H1 (cell line): ENCODE results near the gene NCLN. TPM values are rescaled to one million over a fixed set of nuclear protein-coding genes. Genes with fewer than 3 reads are reported as not detected.

ENCODE experiments used
- CTCF ChIA-PET: fragments of 300-600 bp; sonication (Branson Sonifier 250); formaldehyde crosslinking; loops from one replicate; lab custom pipeline; 2021; ENCODE audit not compliant: partially characterized antibody; lab: Charles Lee
- POLR2A ChIA-PET: fragments of 300-600 bp; sonication (Branson Sonifier 250); formaldehyde crosslinking; loops from one replicate; lab custom pipeline; 2021; ENCODE audit warnings: inconsistent platforms; ENCODE audit not compliant: partially characterized antibody; lab: Charles Lee
- DNase-seq, 2 experiments: peaks; one replicate each; pipeline versions ENCODE4 v3.0.0 to v3.0.0-alpha.2; 2010 to 2022; ENCODE audit warnings: low spot score in 2 of 2, low read depth in 1 of 2, mixed read lengths in 1 of 2
- FAIRE-seq: peaks from 2 replicates; lab custom pipeline; 2011; peaks lifted over from hg19 to GRCh38; lab: Jason Lieb, UNC
- H2AFZ ChIP-seq: 2 replicates; pipeline ENCODE4 v1.8.1; 2012; ENCODE audit warnings: low read length, inconsistent platforms
- H2AK5ac ChIP-seq: 2 replicates; pipeline ENCODE4 v1.6.1; 2013; ENCODE audit warnings: low read depth, low read length
- H2BK120ac ChIP-seq: replicated peaks from 2 replicates; pipeline ENCODE3; 2013; ENCODE audit warnings: low read depth, low read length, inconsistent platforms
- H2BK12ac ChIP-seq: 2 replicates; pipeline ENCODE4 v1.6.1; 2013; ENCODE audit warnings: low read depth, low read length
- H2BK15ac ChIP-seq: 2 replicates; pipeline ENCODE4 v1.6.1; 2013; ENCODE audit warnings: low read length
- H2BK20ac ChIP-seq: 2 replicates; pipeline ENCODE4 v1.6.1; 2013; ENCODE audit warnings: low read length
- H2BK5ac ChIP-seq: 2 replicates; pipeline ENCODE4 v1.6.1; 2013; ENCODE audit warnings: low read depth, low read length
- H3K14ac ChIP-seq: 2 replicates; pipeline ENCODE4 v1.6.1; 2013; ENCODE audit warnings: inconsistent platforms; ENCODE audit not compliant: insufficient read length
- H3K18ac ChIP-seq: 2 replicates; pipeline ENCODE4 v1.6.1; 2013; ENCODE audit warnings: low read length; ENCODE audit errors: extremely low read depth
- H3K23ac ChIP-seq: 2 replicates; pipeline ENCODE4 v1.6.1; 2013; ENCODE audit warnings: inconsistent platforms; ENCODE audit not compliant: insufficient read length
- H3K23me2 ChIP-seq: 2 replicates; pipeline ENCODE4 v1.6.1; 2013; ENCODE audit warnings: low read depth, low read length
- H3K27ac ChIP-seq: 2 replicates; pipeline ENCODE4 v1.6.1; 2011; ENCODE audit warnings: low read depth, low read length, inconsistent platforms
- H3K27me3 ChIP-seq, 4 experiments: replicated peaks in 1 of 4; 1 replicate in 1 of 4; 2 replicates in 3 of 4; pipeline versions ENCODE4 v1.6.1 to v1.8.1; 2011 to 2013; ENCODE audit warnings: low read length in 3 of 4, mild to moderate bottlenecking in 3 of 4, inconsistent platforms in 2 of 4, mixed read lengths in 2 of 4, moderate library complexity in 1 of 4; ENCODE audit not compliant: control insufficient read depth in 3 of 4, insufficient read depth in 3 of 4; ENCODE audit errors: extremely low read depth in 1 of 4
- H3K36me3 ChIP-seq, 4 experiments: 2 replicates each; pipeline versions ENCODE4 v1.6.1 to v1.8.1; 2011 to 2013; ENCODE audit warnings: mild to moderate bottlenecking in 4 of 4, low read length in 3 of 4, moderate library complexity in 2 of 4, control low read depth in 1 of 4, inconsistent platforms in 1 of 4; ENCODE audit not compliant: insufficient read depth in 4 of 4, control insufficient read depth in 2 of 4
- H3K4ac ChIP-seq: replicated peaks from 2 replicates; pipeline ENCODE3; 2013; ENCODE audit warnings: low read length, low read depth, mixed read lengths, inconsistent platforms; ENCODE audit not compliant: insufficient read length
- H3K4me1 ChIP-seq, 4 experiments: replicated peaks in 1 of 4; 1 replicate in 1 of 4; 2 replicates in 3 of 4; pipeline versions ENCODE4 v1.6.1 to v1.8.1; 2011 to 2013; ENCODE audit warnings: low read length in 3 of 4, inconsistent platforms in 2 of 4, mixed read lengths in 1 of 4; ENCODE audit not compliant: insufficient read depth in 4 of 4, control insufficient read depth in 3 of 4
- H3K4me2 ChIP-seq, 2 experiments: 2 replicates each; pipeline versions ENCODE4 v1.6.1 to v1.8.1; 2011 to 2013; ENCODE audit warnings: low read depth in 2 of 2, low read length in 2 of 2, control low read depth in 1 of 2, inconsistent platforms in 1 of 2, mild to moderate bottlenecking in 1 of 2; ENCODE audit not compliant: insufficient read depth in 1 of 2
- H3K4me3 ChIP-seq, 4 experiments: fragments of 200-600, 300-600 bp in 1 of 4; sonication (generic), shearing (Covaris generic), sonication (Bioruptor Twin) in 1 of 4; 2 replicates each; pipeline versions ENCODE4 v1.5.1 to v1.8.1; 2011 to 2016; ENCODE audit warnings: low read length in 4 of 4, low read depth in 3 of 4, control low read depth in 2 of 4, inconsistent platforms in 2 of 4, mild to moderate bottlenecking in 2 of 4, mixed read lengths in 1 of 4, moderate library complexity in 1 of 4; ENCODE audit not compliant: insufficient read depth in 2 of 4; ENCODE audit errors: extremely low read depth in 1 of 4
- H3K56ac ChIP-seq: replicated peaks from 2 replicates; pipeline ENCODE3; 2013; ENCODE audit warnings: low read depth, mild to moderate bottlenecking, mixed read lengths, low read length, inconsistent platforms; ENCODE audit not compliant: insufficient read length
- H3K79me1 ChIP-seq: 2 replicates; pipeline ENCODE4 v1.6.1; 2013; ENCODE audit warnings: low read depth, low read length, control low read depth
- H3K79me2 ChIP-seq, 2 experiments: 2 replicates each; pipeline versions ENCODE4 v1.6.1 to v1.8.1; 2012 to 2013; ENCODE audit warnings: low read length in 2 of 2, mild to moderate bottlenecking in 2 of 2, inconsistent platforms in 1 of 2; ENCODE audit not compliant: insufficient read depth in 2 of 2, control insufficient read depth in 1 of 2
- H3K9ac ChIP-seq, 4 experiments: replicated peaks in 1 of 4; 1 replicate in 1 of 4; 2 replicates in 3 of 4; pipeline versions ENCODE4 v1.6.1 to v1.8.1; 2011 to 2013; ENCODE audit warnings: low read depth in 3 of 4, low read length in 3 of 4, control low read depth in 2 of 4, mild to moderate bottlenecking in 2 of 4, moderate library complexity in 2 of 4, inconsistent platforms in 1 of 4; ENCODE audit errors: extremely low read depth in 1 of 4
- H3K9me3 ChIP-seq, 2 experiments: 2 replicates each; pipeline versions ENCODE4 v1.6.1 to v1.8.1; 2012 to 2013; ENCODE audit warnings: mild to moderate bottlenecking in 2 of 2, moderate library complexity in 2 of 2, control low read depth in 1 of 2, inconsistent platforms in 1 of 2, low read depth in 1 of 2, low read length in 1 of 2, mixed read lengths in 1 of 2; ENCODE audit not compliant: insufficient read depth in 2 of 2
- H4K20me1 ChIP-seq, 2 experiments: replicated peaks in 1 of 2; 2 replicates each; pipeline versions ENCODE3 to v1.8.1; 2011 to 2013; ENCODE audit warnings: inconsistent platforms in 2 of 2, low read length in 2 of 2, mild to moderate bottlenecking in 1 of 2; ENCODE audit not compliant: insufficient read depth in 2 of 2, control insufficient read depth in 1 of 2
- H4K5ac ChIP-seq: 2 replicates; pipeline ENCODE4 v1.6.1; 2013; ENCODE audit warnings: low read length, low read depth, mixed read lengths, inconsistent platforms; ENCODE audit not compliant: insufficient read length
- H4K8ac ChIP-seq: 2 replicates; pipeline ENCODE4 v1.8.0; 2013; ENCODE audit warnings: mild to moderate bottlenecking, moderate library complexity, low read length, inconsistent platforms; ENCODE audit not compliant: insufficient read depth; ENCODE audit errors: extremely low read depth
- H4K91ac ChIP-seq: replicated peaks from 2 replicates; pipeline ENCODE3; 2013; ENCODE audit warnings: low read length, mixed read lengths, inconsistent platforms; ENCODE audit not compliant: insufficient read length
- BRCA1 ChIP-seq: IDR thresholded peaks from 2 replicates; pipeline ENCODE4 v1.6.1; 2012; ENCODE audit warnings: low read depth, low read length, improper control_type of control experiment
- CHD2 ChIP-seq: IDR thresholded peaks from 2 replicates; pipeline ENCODE4 v1.6.1; 2012; ENCODE audit warnings: low read length, improper control_type of control experiment
- CTBP2 ChIP-seq: IDR thresholded peaks from 2 replicates; pipeline ENCODE4 v1.7.0; 2011; ENCODE audit warnings: borderline replicate concordance, mild to moderate bottlenecking, moderate library complexity, mixed read lengths, low read length; ENCODE audit not compliant: insufficient read depth, insufficient read length
- EGR1 ChIP-seq: IDR thresholded peaks from 2 replicates; pipeline ENCODE4 v1.6.1; 2011; ENCODE audit warnings: low read depth, low read length, borderline replicate concordance
- EP300 ChIP-seq, 2 experiments: IDR thresholded peaks; 1 replicate in 1 of 2; 2 replicates in 1 of 2; pipeline ENCODE4 v1.6.1; 2011 to 2012; ENCODE audit warnings: low read depth in 2 of 2, low read length in 2 of 2, mild to moderate bottlenecking in 2 of 2, borderline replicate concordance in 1 of 2, inconsistent platforms in 1 of 2, moderate library complexity in 1 of 2
- JUND ChIP-seq: IDR thresholded peaks from 2 replicates; pipeline ENCODE4 v1.6.1; 2011; ENCODE audit warnings: mild to moderate bottlenecking, improper control_type of control experiment, low read length
- KDM1A ChIP-seq: fragments of 200-600, 300-600 bp; sonication (generic); IDR thresholded peaks from 2 replicates; pipeline ENCODE4 v1.7.1; 2016; ENCODE audit warnings: mild to moderate bottlenecking, low read length, borderline replicate concordance
- KDM5A ChIP-seq: fragments of 200-600 bp; IDR thresholded peaks from 2 replicates; pipeline ENCODE4 v1.7.1; 2012; ENCODE audit warnings: mild to moderate bottlenecking, low read length, inconsistent platforms, mixed read lengths
- RFX5 ChIP-seq: IDR thresholded peaks from 2 replicates; pipeline ENCODE4 v1.6.1; 2011; ENCODE audit warnings: low read depth, low read length, improper control_type of control experiment, borderline replicate concordance
- SAP30 ChIP-seq: fragments of 300-600 bp; sonication (generic); IDR thresholded peaks from 2 replicates; pipeline ENCODE4 v1.7.1; 2012; ENCODE audit warnings: low read length, moderate library complexity, mild to moderate bottlenecking, inconsistent platforms; ENCODE audit not compliant: insufficient read depth, insufficient replicate concordance
- SIN3A ChIP-seq, 2 experiments: IDR thresholded peaks in 1 of 2; conservative IDR thresholded peaks in 1 of 2; 2 replicates each; pipeline ENCODE4 v1.6.1; 2011 to 2012; ENCODE audit warnings: low read length in 2 of 2, improper control_type of control experiment in 1 of 2, low read depth in 1 of 2, mild to moderate bottlenecking in 1 of 2
- SIX5 ChIP-seq: IDR thresholded peaks from 2 replicates; pipeline ENCODE4 v1.6.1; 2011; ENCODE audit warnings: mild to moderate bottlenecking, low read depth, low read length
- TEAD4 ChIP-seq: IDR thresholded peaks from 2 replicates; pipeline ENCODE4 v1.6.1; 2012; ENCODE audit warnings: low read depth, low read length, inconsistent platforms, mixed read lengths
- WGBS, 2 experiments: shearing (Covaris generic) in 1 of 2; methylation state at CpG; one replicate each; pipeline versions ENCODE4 v1.1.6 to v1.1.7; 2013 to 2015; ENCODE audit warnings: low lambda C conversion rate in 2 of 2, mixed read lengths in 2 of 2, inconsistent platforms in 1 of 2, low coverage in 1 of 2, missing lambda C conversion rate in 1 of 2; ENCODE audit not compliant: insufficient replicate concordance in 2 of 2, insufficient coverage in 1 of 2, insufficient read length in 1 of 2; ENCODE audit errors: extremely low coverage in 1 of 2, missing lambda C conversion rate in 1 of 2; 5-methylcytosine and 5-hydroxymethylcytosine counted together
- polyA plus RNA-seq, 7 experiments: library from polyadenylated mRNA; depleted of rRNA in 3 of 7; stranded (reverse) in 5 of 7; unstranded in 2 of 7; fragments of >200 nt in 5 of 7; fragments of 200-250 nt in 2 of 7; gene quantifications; 1 replicate in 5 of 7; 2 replicates in 1 of 7; 4 replicates in 1 of 7; pipeline versions ENCODE4 v1.2.1 to v1.2.3, GENCODE V29; 2011 to 2013; ENCODE audit warnings: missing spikeins in 2 of 7, mixed read lengths in 2 of 7
- total RNA-seq: library from RNA; stranded (reverse); fragmentation: NEBNext Ultra II Directional; extraction: Animal tissue kit (Norgen Biotek cat#: 25700); gene quantifications from 2 replicates; pipeline ENCODE4 v1.2.1, GENCODE V29; 2021
- TF ChIP-seq, protein P1 (sequence below): IDR thresholded peaks from 2 replicates; pipeline ENCODE4 v1.6.1; 2011; ENCODE audit warnings: low read depth, mild to moderate bottlenecking, low read length; ENCODE audit not compliant: insufficient read depth

NCLN gene
- total and polyA plus RNA-seq, 2 of the 8 experiments (the other 6 are each of a cell fraction or from before 2014, with no cell fraction given) = 89.2 to 103 TPM

DNA sequence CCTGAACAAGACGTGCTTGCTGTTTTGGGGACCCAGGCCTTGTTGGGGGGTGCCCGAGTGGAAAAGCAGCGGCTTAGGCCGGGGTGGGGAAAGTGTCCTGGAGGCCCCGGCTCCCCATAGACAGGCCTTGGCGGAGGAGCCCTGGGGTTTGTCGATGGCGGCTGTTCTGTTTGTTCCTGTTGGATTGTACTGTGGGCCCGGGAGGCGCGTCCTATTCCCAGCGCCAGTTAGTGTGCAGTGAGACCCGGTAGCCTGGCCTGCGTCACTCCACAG, 11.1 kb downstream of the NCLN start:
- H2BK15ac ChIP-seq = no peak overlapping the region
- no peak overlapping the region for H4K8ac ChIP-seq
- H3K79me2 ChIP-seq = peaks cover 0 to 6% of the 10 kb centered on the region in 2 experiments; a peak in 2 of 4 replicates
- CTCF ChIA-PET = no interaction called here
- no peak overlapping the region for H2BK120ac ChIP-seq
- H3K9me3 ChIP-seq = no peaks in the 10 kb centered on the region
- no peak for TF ChIP-seq EP300 (IDR thresholded peaks at IDR 0.05; ENCODE audit: borderline replicate concordance in 1 of 2, low read depth in 2 of 2, low read length in 2 of 2)
- TF ChIP-seq TEAD4 = no peak
- TF ChIP-seq, protein P1, sequence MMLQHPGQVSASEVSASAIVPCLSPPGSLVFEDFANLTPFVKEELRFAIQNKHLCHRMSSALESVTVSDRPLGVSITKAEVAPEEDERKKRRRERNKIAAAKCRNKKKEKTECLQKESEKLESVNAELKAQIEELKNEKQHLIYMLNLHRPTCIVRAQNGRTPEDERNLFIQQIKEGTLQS = no peak
- TF ChIP-seq CHD2 = no peak
- TF ChIP-seq EGR1 = no peak
- TF ChIP-seq BRCA1 = no peak
- TF ChIP-seq JUND = no peak
- no peak for TF ChIP-seq SIN3A (conservative IDR thresholded peaks at IDR 0.05 in 1 of 2, IDR thresholded peaks at IDR 0.05 in 1 of 2; ENCODE audit: low read depth in 1 of 2, low read length in 2 of 2)
- TF ChIP-seq RFX5 = no peak
- TF ChIP-seq SIX5 = no peak
- TF ChIP-seq KDM5A = no peak
- TF ChIP-seq SAP30 = no peak
- TF ChIP-seq CTBP2 = no peak
- no peak for TF ChIP-seq KDM1A
- H4K91ac ChIP-seq = no peak overlapping the region
- H3K9ac ChIP-seq = no peak overlapping the region
- H2BK5ac ChIP-seq = no peak overlapping the region
- peaks cover 6% of the 10 kb centered on the region; the same call in 1 of the 2 replicates for H3K79me1 ChIP-seq
- H3K18ac ChIP-seq = no peak overlapping the region
- no peaks in the 10 kb centered on the region for H3K23me2 ChIP-seq
- no peak overlapping the region for H3K23ac ChIP-seq
- DNase-seq (no peak), FAIRE-seq (no peak)
- POLR2A ChIA-PET = interaction anchor here (0.8 kb wide), 1 partner anchor 15 kb away, joined by 3 read pairs; no protein-coding TSS in a partner anchor
- no peaks in the 10 kb centered on the region for H3K4me1 ChIP-seq
- no peak overlapping the region for H2BK12ac ChIP-seq
- no peak overlapping the region for H2AK5ac ChIP-seq
- no peak overlapping the region for H3K4me3 ChIP-seq
- no peak overlapping the region for H3K4ac ChIP-seq
- H4K5ac ChIP-seq = no peak overlapping the region
- H3K14ac ChIP-seq = no peak overlapping the region
- no peaks in the 10 kb centered on the region for H3K27me3 ChIP-seq
- H2AFZ ChIP-seq = no peak overlapping the region
- no peak overlapping the region for H2BK20ac ChIP-seq
- WGBS, 2 experiments = 97% methylated on average over 14 of the region's 14 CpGs; no CpG with 5 or more reads in 1 of the 2 experiments
- H3K27ac ChIP-seq = no peak overlapping the region
- no peak overlapping the region for H3K56ac ChIP-seq
- H4K20me1 ChIP-seq = peaks cover 10 to 11% of the 10 kb centered on the region in 2 experiments
- no peak overlapping the region for H3K4me2 ChIP-seq
- H3K36me3 ChIP-seq = peaks cover 2 to 24% (median 6%) of the 10 kb centered on the region in 4 experiments; a peak in 4 of 8 replicates
